ENCODE data around the gene GNB1.

- TF ChIP-seq CTCF (IDR thresholded peaks at IDR 0.05; ENCODE audit: borderline replicate concordance, extremely low read depth, low read length, poor library complexity, severe bottlenecking) (no peak), EZH2 (IDR thresholded peaks at IDR 0.05; ENCODE audit: borderline replicate concordance, low read depth, low read length, severe bottlenecking) (no peak)
These were observed 58.7 kb downstream of the GNB1 start for GRCh38 chr1:1832166-1832565.

Measured in DND-41 (cell line).